ENCODE measurements around the gene DLG2.
"Not testable (repeated sequence)": the region's sequence is repeated elsewhere in the genome, so short reads cannot be mapped to it uniquely, and the experiment has no call there.

Gene DLG2

DNA sequence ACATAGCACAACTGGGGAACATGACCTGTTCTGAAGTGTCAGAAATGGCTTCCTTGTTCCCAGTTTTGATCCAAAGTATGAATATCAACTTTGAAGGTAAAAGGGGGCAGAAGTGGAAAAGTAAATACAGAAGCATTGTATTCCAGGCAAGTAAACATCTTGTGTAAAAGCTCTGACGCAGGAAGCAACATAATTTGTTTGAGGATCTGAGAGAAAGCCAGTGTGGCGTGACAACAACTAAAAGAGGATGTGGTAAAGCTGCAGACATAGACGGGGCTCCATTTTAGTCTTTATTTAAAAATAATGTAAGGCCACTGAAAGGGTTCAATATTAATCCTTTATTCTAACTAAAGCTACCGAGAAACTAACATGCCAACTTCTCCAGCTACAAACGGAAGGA, 310.2 kb downstream of the DLG2 start:
- DNase-seq (ENCODE audit: low read depth) = no peak

DNA sequence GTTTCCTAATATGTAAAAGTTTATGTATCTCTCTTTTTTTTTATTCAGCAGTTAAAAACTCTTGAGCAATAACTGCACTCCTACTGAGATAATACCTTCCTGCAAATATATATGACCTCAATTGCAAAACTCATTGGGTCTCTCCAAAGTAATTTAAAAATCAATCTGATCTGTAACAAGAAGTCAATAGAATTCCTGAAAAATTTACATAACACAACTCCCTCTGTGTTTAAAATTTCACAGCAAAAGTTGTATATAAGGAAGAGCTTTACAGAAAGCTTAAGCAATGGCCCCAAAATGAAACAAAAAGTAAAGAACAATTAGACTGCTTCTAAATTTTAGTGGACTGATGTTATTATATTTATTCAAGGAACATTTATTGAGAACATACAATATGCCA, 313.4 kb downstream of the DLG2 start:
- no peak for DNase-seq (ENCODE audit: low read depth)

GRCh38 chr11:85310479-85310878, 316.7 kb downstream of the DLG2 start:
- no peak for DNase-seq (ENCODE audit: low read depth)

- DNase-seq (ENCODE audit: low read depth) = no peak
These were observed 319.8 kb downstream of the DLG2 start for GRCh38 chr11:85307366-85307765.

- no peak for DNase-seq (ENCODE audit: low read depth)
These were observed 325.1 kb downstream of the DLG2 start for GRCh38 chr11:85301895-85302678.

- no peak for DNase-seq (ENCODE audit: low read depth)
These were observed 327.7 kb downstream of the DLG2 start for GRCh38 chr11:85299258-85299942.

DNA sequence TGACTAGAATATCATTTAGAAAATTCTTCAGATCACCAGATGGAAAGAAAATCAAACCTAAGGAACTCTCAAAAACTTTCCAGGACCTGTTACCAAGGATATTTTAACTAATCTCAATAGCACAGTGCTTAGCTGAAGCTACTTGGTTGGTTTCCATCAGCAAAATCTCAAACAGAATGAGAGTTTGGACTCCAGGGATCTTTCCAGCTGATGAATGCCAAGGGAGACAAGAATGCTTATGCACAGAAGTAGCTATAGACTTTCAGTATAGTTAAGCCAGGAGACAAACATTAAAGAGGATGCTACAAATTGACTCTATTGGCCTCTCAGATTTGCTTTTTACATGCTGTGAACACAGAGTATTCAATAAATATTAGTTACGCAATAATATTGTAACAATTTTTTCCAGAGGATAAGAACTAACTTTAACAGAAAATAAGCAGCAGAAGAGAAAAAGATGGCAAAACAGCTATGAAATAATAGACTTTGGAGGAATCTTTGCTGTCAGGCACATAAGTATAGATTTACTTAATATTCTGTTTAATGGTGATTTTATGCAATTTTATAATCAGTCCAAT, 331.4 kb downstream of the DLG2 start:
- no peak for DNase-seq (ENCODE audit: low read depth)

DNA sequence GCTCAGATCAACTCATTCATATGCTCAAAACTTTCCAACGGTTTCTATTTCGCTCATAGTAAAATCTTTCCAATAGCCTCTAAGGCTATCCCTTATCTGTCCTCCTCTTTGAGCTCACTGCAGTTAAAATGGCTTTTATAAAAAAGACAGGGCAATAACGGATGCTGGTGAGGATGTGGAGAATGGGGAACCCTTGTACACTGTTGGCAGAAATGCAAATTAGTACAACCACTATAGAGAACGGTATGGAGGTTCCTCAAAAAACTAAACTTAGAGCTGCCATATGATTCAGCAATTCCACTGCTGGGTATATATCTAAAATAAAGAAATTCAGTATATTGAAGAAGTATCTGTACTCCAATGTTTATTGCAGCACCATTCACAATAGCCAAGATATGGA, 345.6 kb downstream of the DLG2 start:
- no peak for DNase-seq (ENCODE audit: low read depth)

- DNase-seq (ENCODE audit: low read depth) = no peak
These were observed 347.9 kb downstream of the DLG2 start for GRCh38 chr11:85279267-85279666.

DNA sequence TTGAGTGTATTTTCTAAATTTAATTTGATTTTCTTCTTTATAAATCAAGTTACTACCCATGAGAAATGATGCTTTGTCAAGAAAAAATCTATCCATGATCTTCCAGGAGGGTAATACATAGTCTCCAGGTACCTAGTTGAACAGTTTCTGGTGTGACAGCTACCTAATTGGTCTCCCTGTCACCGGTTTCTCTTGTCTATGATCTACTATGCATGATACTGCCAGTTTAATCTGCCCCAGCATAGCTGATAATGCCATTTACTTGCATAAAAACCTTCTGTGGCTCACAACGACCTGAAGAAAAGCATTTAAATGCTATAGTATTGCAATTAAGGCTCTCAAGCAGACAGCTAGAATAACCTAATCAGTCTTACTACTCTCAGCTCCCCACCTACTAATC, 349.5 kb downstream of the DLG2 start:
- DNase-seq (ENCODE audit: low read depth) = no peak

GRCh38 chr11:85276332-85276731, 350.8 kb downstream of the DLG2 start:
- no peak for DNase-seq (ENCODE audit: low read depth)

GRCh38 chr11:85270315-85270714, 356.8 kb downstream of the DLG2 start:
- DNase-seq (ENCODE audit: low read depth) = not testable (repeated sequence)

- DNase-seq (ENCODE audit: low read depth) = no peak
These were observed 358.0 kb downstream of the DLG2 start for GRCh38 chr11:85269109-85269508.

DNA sequence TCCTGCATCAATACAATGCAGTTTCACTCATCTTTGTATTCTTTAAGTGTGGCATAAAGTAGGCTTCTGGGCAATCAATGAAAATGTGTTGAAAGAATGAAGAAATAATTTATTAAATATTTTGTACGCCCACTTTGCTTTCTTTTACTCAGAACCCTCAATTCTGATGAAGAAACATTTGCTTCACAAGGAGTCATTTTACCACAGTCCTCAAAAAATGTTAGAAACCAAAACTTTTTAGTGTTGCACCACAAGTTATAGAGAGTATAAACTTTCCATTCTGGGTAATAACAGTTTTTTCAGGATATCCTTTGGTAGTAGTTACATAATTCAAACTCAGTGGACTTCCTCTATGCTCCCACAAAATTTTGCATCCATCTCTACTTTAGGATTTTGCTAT, 360.5 kb downstream of the DLG2 start:
- no peak for DNase-seq (ENCODE audit: low read depth)

GRCh38 chr11:85263328-85263727, 363.8 kb downstream of the DLG2 start:
- DNase-seq (ENCODE audit: low read depth) = no peak

GRCh38 chr11:85257837-85258236, 369.3 kb downstream of the DLG2 start:
- no peak for DNase-seq (ENCODE audit: low read depth)

DNA sequence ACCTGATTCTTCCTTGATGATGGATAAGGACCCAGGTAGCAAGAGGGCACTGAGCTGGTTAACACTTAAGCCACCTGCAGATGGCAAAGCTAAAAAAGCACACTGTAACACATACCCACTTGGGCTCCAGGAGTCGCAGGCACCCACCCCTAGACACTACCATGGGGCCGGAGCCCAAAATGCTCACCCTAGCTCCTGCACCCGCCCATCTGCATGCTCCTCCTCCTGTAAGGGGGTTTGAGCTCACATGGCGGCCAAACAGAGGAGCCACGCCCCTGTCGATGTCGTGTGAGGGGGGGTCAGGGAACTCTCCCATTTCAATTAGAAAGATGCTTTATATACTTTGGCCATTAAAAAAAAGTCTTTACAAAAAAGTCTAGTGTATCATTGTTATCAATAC, 370.7 kb downstream of the DLG2 start:
- no peak for DNase-seq (ENCODE audit: low read depth)

- no peak for DNase-seq (ENCODE audit: low read depth)
These were observed 377.7 kb downstream of the DLG2 start for GRCh38 chr11:85249482-85249881.

DNA sequence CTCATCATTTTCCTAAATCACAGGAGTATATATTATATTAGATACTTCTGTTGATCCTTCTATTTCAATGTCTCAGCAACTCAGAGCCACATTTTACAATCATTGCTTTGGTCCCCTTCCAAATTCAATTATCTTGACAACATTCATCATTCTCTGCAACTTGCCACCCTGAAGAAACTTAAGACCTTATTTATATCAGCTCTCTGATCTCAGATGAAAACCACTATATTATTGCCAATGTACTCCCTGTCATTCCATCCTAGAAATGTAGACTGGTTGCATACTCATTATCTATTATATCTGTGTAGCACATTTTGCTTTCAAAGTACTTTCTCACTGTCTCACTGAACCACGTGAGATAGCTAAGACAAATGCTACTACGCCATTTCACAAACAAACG, 379.3 kb downstream of the DLG2 start:
- no peak for DNase-seq (ENCODE audit: low read depth)

DNA sequence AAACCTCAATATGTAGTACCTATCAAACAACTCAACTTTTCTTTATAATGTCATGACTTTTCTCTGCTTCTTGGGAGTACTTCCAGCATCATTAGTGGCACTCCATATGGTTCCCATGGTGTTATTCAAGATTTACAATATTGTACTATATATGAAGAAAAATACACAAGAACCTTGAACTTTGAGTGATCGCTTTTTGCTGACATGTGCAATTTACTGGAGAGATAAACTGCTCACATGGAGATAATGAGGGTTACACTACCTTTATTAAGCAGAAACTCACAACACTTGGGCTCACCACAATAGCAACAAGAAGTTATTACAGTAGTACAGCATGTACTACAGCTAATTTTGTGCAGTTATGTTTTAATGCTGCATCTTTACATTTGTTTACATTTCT, 388.2 kb downstream of the DLG2 start:
- no peak for DNase-seq (ENCODE audit: low read depth)

DNA sequence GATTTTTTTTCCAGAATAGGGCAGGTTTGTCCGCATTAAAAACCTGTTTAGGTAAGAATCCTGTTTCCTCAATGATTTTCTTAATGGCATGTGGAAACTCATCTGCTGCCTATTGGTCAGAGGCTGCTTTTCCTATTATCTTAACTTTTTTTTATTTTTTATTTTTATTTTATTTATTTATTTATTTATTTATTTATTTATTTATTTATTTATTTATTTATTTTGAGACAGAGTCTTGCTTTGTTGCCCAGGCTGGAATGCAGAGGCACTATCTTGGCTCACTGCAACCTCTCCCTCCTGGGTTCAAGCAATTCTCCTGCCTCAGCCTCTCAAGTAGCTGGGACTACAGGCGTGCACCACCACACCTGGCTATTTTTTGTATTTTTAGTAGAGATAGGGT, 389.1 kb downstream of the DLG2 start:
- DNase-seq (ENCODE audit: low read depth) = not testable (repeated sequence)

DNA sequence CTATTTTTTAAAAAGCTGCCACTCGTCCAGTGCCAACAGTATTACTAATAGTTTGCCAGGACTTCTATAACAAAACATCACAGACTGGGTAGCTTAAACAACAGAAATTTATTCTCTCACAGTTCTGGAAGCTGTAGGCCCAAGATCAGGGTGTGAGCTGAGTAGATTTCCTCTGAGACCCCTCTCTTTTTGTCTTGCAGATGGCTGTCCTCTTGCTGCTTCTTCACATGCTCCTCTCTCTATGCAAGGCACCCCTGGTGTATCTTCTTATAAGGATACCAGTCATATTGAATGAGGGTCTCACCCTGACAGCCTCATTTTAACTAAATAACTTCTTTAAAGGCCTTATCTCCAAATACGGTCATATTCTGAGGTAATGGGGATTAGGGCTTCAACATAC, 390.9 kb downstream of the DLG2 start:
- no peak for DNase-seq (ENCODE audit: low read depth)

DNA sequence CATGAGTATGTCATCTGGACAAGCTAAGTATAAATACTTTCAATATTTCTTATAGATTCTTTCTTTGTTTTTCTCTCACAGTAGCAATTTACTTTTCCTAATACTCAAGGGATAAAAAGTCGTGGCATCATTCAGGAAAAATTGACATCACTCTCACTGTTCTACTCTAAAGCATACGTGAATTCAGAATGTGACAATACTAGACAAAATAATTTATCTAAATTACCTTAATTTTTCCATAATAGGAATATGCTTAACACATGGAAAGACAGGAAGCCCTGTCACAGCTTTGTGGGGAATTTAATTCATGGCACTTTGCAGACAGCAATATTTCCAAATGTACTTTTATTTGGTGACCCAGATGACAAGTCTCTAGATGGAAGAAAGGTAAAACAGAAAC, 394.6 kb downstream of the DLG2 start:
- no peak for DNase-seq (ENCODE audit: low read depth)
